NCI-H146 (cell line): ENCODE data around the gene SEC23A.
"Not testable (repeated sequence)": the region's sequence is repeated elsewhere in the genome, so short reads cannot be mapped to it uniquely, and the experiment has no call there.

ENCODE experiments used
- DNase-seq: peaks from one replicate; lab custom pipeline; 2025; lab: John Stamatoyannopoulos, UW

SEC23A gene

GRCh38 chr14:39102969-39103957, at the start of gene SEC23A:
TSS of gene SEC23A (minus strand) at chr14:39103235. CDS start at chr14:39096118, 7,117 bp downstream.
- peak; percentile 94 for DNase-seq

DNA sequence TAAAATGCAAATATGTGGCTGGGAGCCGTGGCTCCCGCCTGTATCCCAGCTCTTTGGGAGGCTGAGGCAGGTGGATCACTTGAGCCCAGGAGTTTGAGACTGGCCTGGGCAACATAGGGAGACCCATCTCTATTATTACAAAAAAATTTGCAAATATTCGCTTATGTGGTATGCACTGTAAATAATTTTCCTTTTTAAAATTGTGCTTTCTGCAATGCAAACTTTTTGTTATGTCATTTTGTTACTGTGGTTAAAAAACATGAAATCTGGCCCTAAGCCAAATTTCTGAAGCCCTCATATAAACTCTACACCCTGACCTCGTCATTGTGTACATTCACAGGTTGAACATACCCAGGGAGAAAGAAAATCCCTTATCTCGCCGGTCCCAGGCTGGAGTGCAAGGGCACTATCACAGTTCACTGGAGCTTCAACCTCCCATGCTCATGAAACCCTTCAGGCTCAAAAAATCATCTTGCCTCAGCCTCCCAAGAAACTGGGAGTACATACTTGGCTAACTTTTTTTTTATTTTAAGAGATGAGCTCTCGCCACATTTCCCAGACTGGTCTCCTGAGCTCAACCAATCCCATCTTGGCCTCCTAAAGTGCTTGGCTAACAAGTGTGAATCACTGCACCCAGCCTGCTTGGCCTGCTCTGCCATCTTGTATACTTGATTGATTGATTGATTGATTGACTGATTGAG, 42.4 kb upstream of the SEC23A start:
- no peak for DNase-seq

GRCh38 chr14:39143226-39143625, 40.2 kb upstream of the SEC23A start:
- not testable (repeated sequence) for DNase-seq

DNA sequence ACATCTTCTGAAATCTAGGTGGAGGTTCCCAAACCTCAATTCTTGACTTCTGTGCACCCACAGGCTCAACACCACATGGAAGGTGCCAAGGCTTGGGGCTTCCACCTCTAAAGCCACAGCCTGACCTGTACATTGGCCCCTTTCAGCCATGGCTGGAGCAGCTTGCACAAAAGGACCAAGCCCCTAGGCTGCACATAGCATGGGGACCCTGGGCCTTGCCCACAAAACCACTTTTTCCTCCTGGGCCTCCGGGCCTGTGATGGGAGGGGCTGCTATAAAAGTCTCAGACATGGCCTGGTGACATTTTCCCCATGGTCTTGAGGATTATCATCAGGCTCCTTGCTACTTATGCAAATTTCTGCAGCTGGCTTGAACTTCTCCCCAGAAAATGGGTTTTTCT, 38.6 kb upstream of the SEC23A start:
- not testable (repeated sequence) for DNase-seq

DNA sequence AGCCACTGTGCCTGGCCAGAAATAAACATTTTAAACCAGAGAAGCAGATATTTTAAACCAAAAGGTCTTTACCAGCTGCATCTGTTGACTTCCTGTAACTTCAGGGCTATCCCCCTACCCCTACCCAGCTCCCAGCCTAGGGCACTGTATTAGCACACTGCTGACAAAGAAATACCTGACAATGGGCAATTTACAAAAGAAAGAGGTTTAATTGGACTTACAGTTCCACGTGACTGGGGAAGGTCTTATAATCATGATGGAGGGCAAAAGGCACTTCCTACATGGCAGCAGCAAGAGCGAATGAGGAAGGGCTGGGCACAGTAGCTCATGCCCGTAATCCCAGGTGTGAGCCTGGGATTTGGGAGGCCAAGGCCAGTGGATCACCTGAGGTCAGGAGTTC, 37.1 kb upstream of the SEC23A start:
- no peak for DNase-seq

DNA sequence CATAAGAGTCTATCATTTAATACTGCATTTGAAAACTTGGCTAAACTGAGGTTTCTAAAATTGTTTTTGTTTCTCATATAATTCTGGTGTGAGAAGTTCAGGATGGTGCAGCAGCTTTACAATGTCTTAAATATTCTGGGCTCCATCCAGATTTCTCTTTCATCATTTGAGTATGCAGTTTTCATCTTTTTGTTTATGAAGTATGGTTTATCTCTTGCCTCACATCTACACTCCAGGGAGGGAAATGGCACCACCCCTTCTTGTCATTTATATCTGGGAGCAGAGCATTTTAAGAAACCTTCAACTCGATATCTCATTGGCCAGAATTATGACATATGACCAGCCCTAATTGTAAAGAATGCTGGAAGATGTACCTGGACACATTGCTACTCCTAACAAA, 35.4 kb upstream of the SEC23A start:
- no peak for DNase-seq

GRCh38 chr14:39137835-39138234, 34.8 kb upstream of the SEC23A start:
- DNase-seq = not testable (repeated sequence)

DNA sequence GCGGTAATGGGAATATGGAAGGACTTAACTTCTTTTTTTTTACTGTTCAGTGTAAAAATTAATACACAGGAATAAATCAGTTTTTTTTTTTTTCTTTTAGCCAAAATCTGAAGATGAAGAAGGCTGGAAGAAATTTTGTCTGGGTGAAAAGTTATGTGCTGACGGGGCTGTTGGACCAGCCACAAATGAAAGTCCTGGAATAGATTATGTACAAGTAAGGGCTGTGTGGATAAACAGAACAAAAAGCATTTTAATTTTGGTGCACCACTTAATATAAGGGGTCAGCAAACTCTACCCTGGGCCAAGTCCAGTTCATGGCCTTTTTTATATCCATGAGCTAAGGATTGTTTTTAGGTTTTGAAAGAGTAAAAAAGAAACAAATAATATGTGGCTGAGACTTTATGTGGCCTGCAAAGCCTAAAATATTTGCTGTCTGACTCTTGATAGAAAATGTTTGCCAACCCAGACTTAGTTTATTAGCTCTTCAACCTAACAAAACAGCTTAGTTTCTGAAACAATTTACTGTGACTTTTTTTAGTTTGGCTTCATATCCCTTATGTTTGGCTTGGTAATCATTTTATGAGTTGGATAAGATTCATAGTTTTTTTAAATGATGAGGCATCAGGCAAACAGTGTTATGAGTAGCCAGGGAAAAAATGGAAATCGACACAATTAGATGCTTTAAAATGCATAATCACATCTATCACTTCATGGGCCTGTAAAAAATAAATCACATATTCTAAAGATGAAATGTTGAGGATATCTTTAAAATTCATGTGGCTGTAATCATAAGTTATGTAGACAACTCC, 19.5 kb upstream of the SEC23A start:
- no peak for DNase-seq

GRCh38 chr14:39114073-39114838, 11.2 kb upstream of the SEC23A start, which contains the start of gene GEMIN2:
TSS of gene GEMIN2 (plus strand) at chr14:39114323. CDS start at chr14:39114339, 16 bp downstream.
- peak; percentile 96 for DNase-seq

- DNase-seq = no peak
These were observed 10.6 kb upstream of the SEC23A start for GRCh38 chr14:39113685-39114072.

DNA sequence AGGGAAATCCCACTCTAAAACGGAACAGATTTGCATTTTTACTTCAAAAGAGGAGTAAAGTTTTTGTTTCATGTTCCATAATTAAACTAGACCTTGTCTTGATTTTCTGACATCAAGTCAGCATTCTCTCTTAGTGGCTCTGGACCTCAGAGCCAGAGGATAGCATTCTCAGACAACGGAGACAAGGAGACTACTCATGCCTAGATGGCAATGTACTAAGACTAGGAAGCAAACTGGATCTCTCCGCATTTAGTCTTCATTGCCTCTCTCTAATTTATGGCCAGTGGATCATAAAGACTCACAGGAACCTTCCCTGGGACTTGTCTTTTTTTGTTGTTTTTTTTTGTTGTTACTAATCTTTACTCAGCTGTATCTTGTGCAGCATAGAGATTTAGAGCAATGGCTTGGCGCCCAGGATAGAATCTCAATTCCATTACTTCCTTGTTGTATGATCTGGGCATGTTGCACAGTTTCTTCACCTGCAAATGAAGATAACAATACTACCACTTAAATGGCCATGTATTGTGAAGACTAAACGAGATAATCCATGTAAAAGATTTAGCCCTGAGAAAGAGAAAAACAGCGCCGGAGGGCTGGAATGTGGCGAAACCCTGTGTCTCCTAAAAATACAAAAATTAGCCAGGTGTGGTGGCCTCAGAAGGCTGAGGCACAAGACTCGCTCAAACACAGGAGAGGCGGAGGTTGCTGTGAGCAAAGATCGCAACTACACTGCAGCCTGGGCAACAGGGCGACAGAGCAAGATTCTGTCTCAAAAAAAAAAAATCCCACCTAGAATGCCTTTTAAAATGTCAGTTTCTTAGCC, 7.1 kb upstream of the SEC23A start:
- DNase-seq = peak; percentile 35

- DNase-seq = no peak
These were observed 5.8 kb upstream of the SEC23A start for GRCh38 chr14:39108791-39109190.

DNA sequence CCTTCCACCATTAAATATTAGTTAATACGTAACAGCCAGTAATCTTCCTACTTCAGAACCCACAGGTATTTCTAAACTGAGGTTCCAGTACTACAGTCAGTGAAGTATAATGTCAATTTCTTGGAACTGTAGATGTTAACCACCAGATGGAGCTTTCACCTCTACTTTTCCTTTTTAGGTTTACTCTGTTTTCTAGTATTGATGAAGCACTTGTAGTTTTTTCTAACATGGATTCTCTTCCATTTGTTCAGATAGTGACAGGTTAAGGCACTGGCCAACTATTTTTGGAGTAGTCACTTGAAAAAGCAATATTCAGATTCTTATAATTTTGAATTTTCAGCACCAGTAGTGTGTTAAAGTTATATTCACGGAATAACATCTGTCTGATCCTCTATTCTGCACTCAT, 4.6 kb upstream of the SEC23A start:
- peak; percentile 38 for DNase-seq

DNA sequence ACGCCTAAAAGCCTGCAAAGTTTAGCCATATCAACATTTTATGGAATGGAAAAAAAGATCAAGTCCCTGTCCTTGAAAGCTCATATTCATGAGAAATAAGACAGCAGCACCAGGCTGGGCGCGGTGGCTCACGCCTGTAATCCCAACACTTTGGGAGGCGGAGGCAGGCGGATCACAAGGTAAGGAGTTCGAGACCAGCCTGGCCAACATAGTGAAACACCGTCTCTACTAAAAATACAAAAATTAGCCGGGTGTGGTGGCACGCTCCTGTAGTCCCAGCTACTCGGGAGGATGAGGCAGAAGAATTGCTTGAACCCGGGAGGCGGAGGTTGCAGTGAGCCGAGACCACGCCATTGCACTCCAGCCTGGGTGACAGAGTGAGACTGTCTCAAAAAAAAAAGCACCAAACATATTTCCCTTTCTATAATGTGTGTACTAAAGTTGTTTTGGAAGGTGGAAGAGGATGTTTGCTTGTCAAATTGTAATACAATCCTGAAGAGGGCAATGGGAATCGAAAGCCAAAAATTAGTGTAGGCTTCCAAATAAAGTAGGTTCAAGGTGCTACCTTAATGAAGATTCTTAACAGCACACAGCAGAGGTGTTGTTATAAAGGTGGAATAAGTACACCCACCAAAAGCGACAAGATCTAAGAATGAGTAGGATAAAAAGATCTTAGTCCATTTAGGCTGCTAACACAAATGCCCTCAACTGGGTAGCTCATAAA, 1.2 kb upstream of the SEC23A start:
- DNase-seq = not testable (repeated sequence)

DNA sequence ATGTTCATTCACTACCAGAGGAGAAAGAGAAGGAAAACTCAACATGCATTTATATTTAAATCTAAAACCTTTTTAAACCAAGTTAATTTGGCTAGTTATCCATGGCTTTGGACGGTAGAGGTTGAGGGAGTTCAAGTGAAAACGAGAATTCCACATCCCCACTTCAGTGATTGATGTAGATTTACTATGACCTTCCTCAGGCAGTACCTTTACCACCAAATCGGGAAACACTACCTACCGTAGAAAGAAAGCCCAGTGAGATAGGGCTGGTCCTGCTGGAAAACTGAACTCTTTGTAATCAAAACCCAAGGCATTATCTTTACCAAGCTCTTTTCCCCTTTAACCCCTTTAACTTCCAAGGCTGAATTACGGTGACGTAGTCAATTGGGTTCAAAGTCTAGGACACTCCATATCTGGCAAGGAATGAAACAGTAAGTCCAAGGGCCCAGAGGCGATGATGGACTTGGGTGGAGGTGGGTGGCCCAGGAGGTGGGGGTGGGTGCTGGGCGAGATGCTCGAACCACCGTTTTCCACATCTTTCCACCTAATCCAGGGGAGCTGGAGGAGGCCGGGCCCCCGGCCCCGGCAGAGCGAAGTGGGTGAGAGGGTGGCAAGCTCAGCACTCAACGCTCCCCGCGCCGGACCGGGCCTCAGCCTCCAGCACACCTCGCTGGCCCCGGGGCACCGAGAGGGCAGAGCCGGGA, 618 bp downstream of the SEC23A start:
- DNase-seq = peak; percentile 54

- no peak for DNase-seq
These were observed 3.3 kb downstream of the SEC23A start for GRCh38 chr14:39099748-39100147.

- not testable (repeated sequence) for DNase-seq
These were observed 3.8 kb downstream of the SEC23A start for GRCh38 chr14:39099215-39099614.

DNA sequence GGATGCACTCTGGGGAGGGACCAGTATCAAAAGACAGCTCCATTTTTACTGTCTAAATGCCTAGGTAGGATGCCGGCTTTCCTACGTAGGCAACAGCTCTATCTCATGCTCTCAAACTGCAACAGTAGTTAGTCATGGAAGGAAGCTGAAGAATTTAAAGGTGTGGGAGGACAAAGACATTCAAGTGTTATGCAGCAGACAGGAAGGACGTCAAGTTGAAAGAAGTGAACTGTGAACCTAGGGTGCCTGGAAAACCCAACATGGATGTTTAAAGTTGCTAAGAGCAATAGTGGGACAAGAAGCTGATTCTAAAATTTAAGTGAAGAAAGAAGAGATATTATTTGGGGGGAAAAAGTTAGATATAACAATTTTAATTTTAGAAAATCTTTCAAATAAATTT, 5.9 kb downstream of the SEC23A start:
- no peak for DNase-seq

DNA sequence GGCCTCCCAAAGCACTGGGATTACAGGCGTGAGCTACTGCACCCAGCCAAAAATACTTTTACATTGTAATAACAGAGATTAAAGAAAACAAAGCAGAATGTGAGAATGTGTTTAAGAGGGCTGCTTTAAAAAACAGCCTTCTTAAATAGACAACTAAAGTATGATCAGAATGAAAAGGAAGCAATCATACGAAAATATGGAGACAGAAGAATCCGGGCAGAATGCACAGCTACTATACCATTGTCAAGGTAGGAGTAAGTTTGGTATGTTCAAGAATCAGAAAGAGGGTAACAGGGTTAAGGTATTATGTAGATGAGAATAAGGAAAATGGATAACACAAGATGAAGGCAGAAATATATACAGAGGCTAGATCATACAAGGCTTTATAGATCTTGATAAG, 8.5 kb downstream of the SEC23A start:
- DNase-seq = no peak
